ENCODE results near the gene IDH1. TPM values are rescaled to one million over a fixed set of nuclear protein-coding genes. Genes with fewer than 3 reads are reported as not detected.

The IDH1 gene
- total and polyA plus RNA-seq, 2 of the 13 experiments (the other 11 are each of a cell fraction or from before 2014, with no cell fraction given): 312 to 1,077 TPM

- TF ChIP-seq ZNF275 (CRISPR knock-in tag; IDR thresholded peaks at IDR 0.05; ENCODE audit: borderline replicate concordance) (peak; percentile 47; the same call in 1 of the 2 replicates), MNT (IDR thresholded peaks at IDR 0.05) (no peak; the same call in 1 of the 2 replicates), ELF4 (CRISPR knock-in tag; IDR thresholded peaks at IDR 0.05; ENCODE audit: borderline replicate concordance) (no peak), ZNF761 (CRISPR knock-in tag; conservative IDR thresholded peaks at IDR 0.05) (no peak; the same call in 1 of the 2 replicates), GABPB1 (CRISPR knock-in tag; IDR thresholded peaks at IDR 0.05) (peak; percentile 83), PCBP1 (IDR thresholded peaks at IDR 0.05; ENCODE audit: borderline replicate concordance, low read depth, low read length) (peak; percentile 71; the same call in 1 of the 2 replicates), ARID3A (IDR thresholded peaks at IDR 0.05; ENCODE audit: low read depth, low read length) (no peak), ZBTB14 (CRISPR knock-in tag; IDR thresholded peaks at IDR 0.05) (peak; percentile 54; the same call in 1 of the 2 replicates), TEAD2 (CRISPR knock-in tag; IDR thresholded peaks at IDR 0.05) (0 out of 2 replicates have a peak, but pooled peaks have one; percentile 37), ZNF766 (CRISPR knock-in tag; IDR thresholded peaks at IDR 0.05; ENCODE audit: borderline replicate concordance) (peak; percentile 72; the same call in 1 of the 2 replicates), SIX1 (CRISPR knock-in tag; IDR thresholded peaks at IDR 0.05; ENCODE audit: borderline replicate concordance) (no peak), AHR (CRISPR knock-in tag; IDR thresholded peaks at IDR 0.05) (peak; percentile 13; the same call in 1 of the 2 replicates), ZNF841 (CRISPR knock-in tag; IDR thresholded peaks at IDR 0.05; ENCODE audit: borderline replicate concordance) (no peak), ZNF598 (CRISPR knock-in tag; IDR thresholded peaks at IDR 0.05; ENCODE audit: borderline replicate concordance) (peak; percentile 69), STAT6 (CRISPR knock-in tag; IDR thresholded peaks at IDR 0.05; ENCODE audit: borderline replicate concordance) (no peak), ZNF317 (CRISPR knock-in tag; IDR thresholded peaks at IDR 0.05) (peak; percentile 74), SOX13 (IDR thresholded peaks at IDR 0.05) (no peak), SOX13 (CRISPR knock-in tag; conservative IDR thresholded peaks at IDR 0.05 in 1 of 2, IDR thresholded peaks at IDR 0.05 in 1 of 2) (peak in 1 of 2 experiments; percentile 50; a peak in 1 of 4 replicates), ZNF597 (CRISPR knock-in tag; IDR thresholded peaks at IDR 0.05) (no peak)
These were observed at the start of gene IDH1 (continued) for GRCh38 chr2:208254871-208255556.
